GM18507 (cell line): ENCODE data around the gene LRP1-AS.
A peak's percentile ranks its signal among the peaks of the same experiment; 100 is the strongest.

Source experiments
- DNase-seq: peaks from one replicate; pipeline ENCODE4 v3.0.0; 2011; ENCODE audit warnings: low read depth; ENCODE audit not compliant: insufficient read length; ENCODE audit errors: extremely low spot score
- FAIRE-seq: peaks from 2 replicates; lab custom pipeline; 2011; peaks lifted over from hg19 to GRCh38; lab: Jason Lieb, UNC

The LRP1-AS gene

GRCh38 chr12:57164966-57165625 lies 17.7 kb upstream of the LRP1-AS start:
- DNase-seq (no peak), FAIRE-seq (no peak)

GRCh38 chr12:57164454-57164853 lies 17.0 kb upstream of the LRP1-AS start:
- no peak for FAIRE-seq

GRCh38 chr12:57162553-57163125 lies 15.2 kb upstream of the LRP1-AS start:
- DNase-seq (no peak), FAIRE-seq (no peak)

More at GRCh38 chr12:57164454-57164853, 17.0 kb upstream of the LRP1-AS start:
- no peak for DNase-seq

GRCh38 chr12:57161491-57161890 lies 14.1 kb upstream of the LRP1-AS start:
- FAIRE-seq (no peak), DNase-seq (no peak)

GRCh38 chr12:57160741-57161140 lies 13.3 kb upstream of the LRP1-AS start:
- FAIRE-seq (no peak), DNase-seq (no peak)

- DNase-seq: no peak
- FAIRE-seq: no peak
These were observed 12.6 kb upstream of the LRP1-AS start for GRCh38 chr12:57160040-57160439.

- DNase-seq (no peak), FAIRE-seq (no peak)
These were observed 11.9 kb upstream of the LRP1-AS start for GRCh38 chr12:57159311-57159710.

GRCh38 chr12:57158665-57159064 lies 11.2 kb upstream of the LRP1-AS start:
- DNase-seq (no peak), FAIRE-seq (no peak)

GRCh38 chr12:57158186-57158585 lies 10.8 kb upstream of the LRP1-AS start:
- no peak for FAIRE-seq
- DNase-seq: no peak

GRCh38 chr12:57157588-57158173 lies 10.3 kb upstream of the LRP1-AS start:
- no peak for FAIRE-seq
- no peak for DNase-seq

- DNase-seq: no peak
- no peak for FAIRE-seq
These were observed 9.4 kb upstream of the LRP1-AS start for GRCh38 chr12:57156701-57157403.

GRCh38 chr12:57154804-57155434 lies 7.5 kb upstream of the LRP1-AS start:
- no peak for DNase-seq
- peak; percentile 18 for FAIRE-seq

- DNase-seq (no peak), FAIRE-seq (no peak)
These were observed 6.7 kb upstream of the LRP1-AS start for GRCh38 chr12:57154076-57154475.

- FAIRE-seq (no peak), DNase-seq (no peak)
These were observed 6.1 kb upstream of the LRP1-AS start for GRCh38 chr12:57153415-57153997.

- FAIRE-seq (no peak), DNase-seq (no peak)
These were observed 5.2 kb upstream of the LRP1-AS start for GRCh38 chr12:57152639-57153038.

- no peak for FAIRE-seq
- DNase-seq: no peak
These were observed 4.6 kb upstream of the LRP1-AS start for GRCh38 chr12:57151741-57152630.

- DNase-seq: no peak
- FAIRE-seq: no peak
These were observed 3.1 kb upstream of the LRP1-AS start for GRCh38 chr12:57150400-57151000.

GRCh38 chr12:57149245-57149900 lies 2.0 kb upstream of the LRP1-AS start:
- no peak for FAIRE-seq
- DNase-seq: no peak
